ENCODE results near the gene STARD8.
"Not testable (repeated sequence)": the region's sequence is repeated elsewhere in the genome, so short reads cannot be mapped to it uniquely, and the experiment has no call there.

The STARD8 gene

GRCh38 chrX:68650491-68650890 is 3.0 kb downstream of the STARD8 start:
- peak; percentile 57 for DNase-seq (ENCODE audit: low read depth)

GRCh38 chrX:68651110-68651509 is 3.6 kb downstream of the STARD8 start:
- no peak for TF ChIP-seq CTCF (IDR thresholded peaks at IDR 0.05; ENCODE audit: insufficient read depth, low read depth, low read length, missing control alignments)
- peak; percentile 4 for DNase-seq (ENCODE audit: low read depth)
- no peak overlapping the region for H3K4me3 ChIP-seq (ENCODE audit: low read length)

More at GRCh38 chrX:68650491-68650890, 3.0 kb downstream of the STARD8 start:
- no peak for TF ChIP-seq CTCF (IDR thresholded peaks at IDR 0.05; ENCODE audit: insufficient read depth, low read depth, low read length, missing control alignments)
- no peak overlapping the region for H3K4me3 ChIP-seq (ENCODE audit: low read length)

GRCh38 chrX:68652326-68653170 is 5.1 kb downstream of the STARD8 start:
- H3K4me3 ChIP-seq (ENCODE audit: low read length): no peak overlapping the region
- DNase-seq (ENCODE audit: low read depth): peak; percentile 1
- no peak for TF ChIP-seq CTCF (IDR thresholded peaks at IDR 0.05; ENCODE audit: insufficient read depth, low read depth, low read length, missing control alignments)

GRCh38 chrX:68654693-68655092 is 7.2 kb downstream of the STARD8 start:
- H3K4me3 ChIP-seq (ENCODE audit: low read length): no peak overlapping the region
- no peak for DNase-seq (ENCODE audit: low read depth)
- no peak for TF ChIP-seq CTCF (IDR thresholded peaks at IDR 0.05; ENCODE audit: insufficient read depth, low read depth, low read length, missing control alignments)

- DNase-seq (ENCODE audit: low read depth); H3K4me3 ChIP-seq (ENCODE audit: low read length): not testable (repeated sequence)
Observed at GRCh38 chrX:68656473-68656872, 9.0 kb downstream of the STARD8 start.

- DNase-seq (ENCODE audit: low read depth): no peak
- H3K4me3 ChIP-seq (ENCODE audit: low read length): no peak overlapping the region
- no peak for TF ChIP-seq CTCF (IDR thresholded peaks at IDR 0.05; ENCODE audit: insufficient read depth, low read depth, low read length, missing control alignments)
Observed at GRCh38 chrX:68658530-68658929, 11.1 kb downstream of the STARD8 start.

- H3K4me3 ChIP-seq (ENCODE audit: low read length): no peak overlapping the region
- no peak for TF ChIP-seq CTCF (IDR thresholded peaks at IDR 0.05; ENCODE audit: insufficient read depth, low read depth, low read length, missing control alignments)
- no peak for DNase-seq (ENCODE audit: low read depth)
Observed at GRCh38 chrX:68659385-68659784, 11.9 kb downstream of the STARD8 start.
